HG03565 (cell line): ENCODE measurements around the gene ABCA12.
A peak's percentile ranks its signal among the peaks of the same experiment; 100 is the strongest.

ENCODE experiments used
- ATAC-seq: cut with Tn5 transposase; IDR thresholded peaks from one replicate; pipeline ENCODE4 v1.9.1; 2021; ENCODE audit warnings: mild to moderate bottlenecking, moderate library complexity; ENCODE audit not compliant: unreplicated experiment

Gene ABCA12

GRCh38 chr2:215036314-215036713 lies 102.1 kb downstream of the ABCA12 start:
- no peak for ATAC-seq

GRCh38 chr2:215034154-215034553 lies 104.3 kb downstream of the ABCA12 start:
- no peak for ATAC-seq

GRCh38 chr2:215032153-215032552 lies 106.3 kb downstream of the ABCA12 start:
- ATAC-seq, result no peak

GRCh38 chr2:215031321-215031720 lies 107.1 kb downstream of the ABCA12 start:
- no peak for ATAC-seq

- no peak for ATAC-seq
These were observed 108.5 kb downstream of the ABCA12 start for GRCh38 chr2:215029936-215030335.

- no peak for ATAC-seq
These were observed 110.2 kb downstream of the ABCA12 start for GRCh38 chr2:215028231-215028630.

- no peak for ATAC-seq
These were observed 110.6 kb downstream of the ABCA12 start for GRCh38 chr2:215027779-215028178.

DNA sequence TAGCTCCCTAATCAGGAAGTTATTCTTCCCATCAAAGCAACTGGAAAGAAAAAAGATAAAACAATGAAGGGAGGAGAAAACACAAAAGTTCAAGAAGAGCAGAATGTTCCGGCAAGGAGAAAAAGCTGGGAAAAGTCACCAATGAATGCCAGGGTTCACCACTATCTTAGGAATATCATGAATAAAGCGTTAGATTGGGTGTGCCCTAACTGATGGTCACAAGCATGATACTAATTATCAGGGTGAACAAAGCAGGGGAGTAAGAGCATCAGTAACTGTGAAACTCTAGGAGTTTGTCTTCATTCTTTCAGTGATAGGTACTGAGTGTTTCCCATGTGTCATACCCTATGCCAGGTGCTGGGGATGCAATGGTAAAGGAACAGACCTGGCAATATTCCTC lies 115.5 kb downstream of the ABCA12 start:
- ATAC-seq, result no peak

GRCh38 chr2:215022418-215022817 lies 116.0 kb downstream of the ABCA12 start:
- no peak for ATAC-seq

GRCh38 chr2:215020283-215020682 lies 118.1 kb downstream of the ABCA12 start:
- ATAC-seq, result no peak

- peak; percentile 35 for ATAC-seq
These were observed 118.8 kb downstream of the ABCA12 start for GRCh38 chr2:215019521-215020145.

GRCh38 chr2:215019085-215019484 lies 119.3 kb downstream of the ABCA12 start:
- ATAC-seq, result peak; percentile 33

- no peak for ATAC-seq
These were observed 123.0 kb downstream of the ABCA12 start for GRCh38 chr2:215015421-215015820.

- ATAC-seq, result no peak
These were observed 128.0 kb downstream of the ABCA12 start for GRCh38 chr2:215010390-215010789.

DNA sequence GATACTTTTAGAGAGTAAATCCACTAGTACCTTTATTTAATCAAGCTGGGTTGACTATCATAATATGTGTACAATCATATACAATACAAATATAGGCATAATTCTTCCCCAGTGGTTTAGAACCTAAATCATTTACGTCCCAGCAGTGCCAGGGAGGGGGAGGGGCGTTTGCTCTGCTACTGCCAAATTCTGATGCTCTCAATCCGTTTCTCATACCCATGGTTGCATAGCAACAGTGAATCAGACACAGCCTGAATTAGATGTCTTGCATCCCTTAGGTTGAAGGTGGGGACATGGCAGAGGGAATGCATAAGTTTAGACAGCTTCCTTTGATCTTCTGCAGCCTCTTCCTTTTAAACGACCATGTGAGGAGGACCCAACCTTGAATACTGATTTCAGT lies 135.4 kb downstream of the ABCA12 start:
- ATAC-seq, result no peak

DNA sequence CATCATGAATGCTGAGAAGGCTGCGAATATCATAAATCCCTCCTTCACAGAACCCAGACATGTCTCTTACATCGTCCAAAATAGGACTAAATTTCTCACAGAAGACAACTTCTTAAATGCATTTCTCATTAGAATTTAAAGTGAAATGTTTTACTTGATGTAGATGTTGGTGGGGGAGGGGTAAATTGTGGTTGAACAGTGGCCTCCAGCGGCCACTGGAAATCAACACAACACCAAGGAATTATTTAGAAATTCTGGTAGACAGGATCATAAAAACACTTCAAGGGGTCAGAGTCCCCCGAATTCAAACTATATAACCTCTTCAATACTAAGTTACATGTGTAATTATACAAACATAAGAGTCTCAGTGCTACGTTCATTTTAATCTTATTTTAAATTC lies 135.9 kb downstream of the ABCA12 start:
- peak; percentile 69 for ATAC-seq

DNA sequence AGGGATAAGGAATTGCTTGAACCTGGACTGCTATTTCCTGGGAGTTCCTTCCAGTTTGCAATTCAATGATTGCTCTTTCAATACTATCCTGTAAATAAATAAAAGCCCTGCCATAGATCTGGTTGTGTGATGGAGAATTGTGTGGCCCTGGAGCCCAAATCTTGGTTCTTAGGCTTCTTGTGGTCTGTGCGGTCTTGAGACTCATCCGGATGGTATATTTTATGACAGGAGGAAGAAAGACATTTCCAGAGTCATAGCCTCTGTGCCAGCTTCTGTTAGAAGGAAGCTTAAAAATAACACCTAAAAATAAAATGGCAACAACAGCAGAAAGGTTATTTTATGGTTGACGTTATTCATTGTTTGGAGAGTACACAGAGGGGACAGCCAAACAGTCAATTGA lies 137.7 kb downstream of the ABCA12 start:
- no peak for ATAC-seq

GRCh38 chr2:214995926-214996670 lies 142.3 kb downstream of the ABCA12 start:
- ATAC-seq, result peak; percentile 95

DNA sequence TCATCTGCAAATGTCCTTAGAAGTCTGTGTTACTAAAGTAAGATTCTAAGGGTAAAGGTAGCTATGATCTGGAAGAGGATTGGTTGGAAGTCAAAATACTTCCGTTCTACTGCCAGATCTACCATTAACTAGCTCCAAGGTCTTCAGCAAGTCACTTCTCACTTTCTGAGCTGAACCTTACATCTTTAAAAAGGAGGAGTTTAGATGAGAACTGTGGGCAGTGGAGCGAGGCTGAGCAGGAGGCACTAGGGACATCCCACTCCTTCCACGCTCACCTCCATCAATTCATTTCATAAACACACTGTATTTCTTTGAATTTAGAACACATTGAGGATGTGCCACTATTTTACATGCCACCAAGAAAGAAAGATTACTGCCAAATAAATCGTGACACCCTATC lies 143.0 kb downstream of the ABCA12 start:
- no peak for ATAC-seq

DNA sequence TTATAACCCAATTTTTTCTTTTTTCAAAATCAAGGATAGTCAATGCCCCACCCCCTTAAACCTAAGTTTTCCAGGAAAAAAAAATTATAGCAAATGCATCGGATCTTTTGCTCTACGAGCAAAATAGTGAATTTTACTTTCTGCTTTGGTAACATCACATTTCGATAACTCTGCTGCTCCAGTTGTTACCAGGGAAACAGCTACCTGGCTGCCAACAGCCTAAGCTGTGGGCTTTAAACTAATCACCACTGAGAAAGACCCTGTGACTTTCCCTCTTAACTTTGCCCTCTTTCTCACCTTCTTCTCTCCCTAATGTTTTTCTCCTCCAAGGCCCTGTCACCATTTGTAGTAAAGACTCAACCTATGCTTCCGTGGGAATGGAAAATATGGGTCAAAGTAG lies 145.5 kb downstream of the ABCA12 start:
- ATAC-seq, result no peak

GRCh38 chr2:214989187-214989586 lies 149.2 kb downstream of the ABCA12 start:
- ATAC-seq, result no peak

DNA sequence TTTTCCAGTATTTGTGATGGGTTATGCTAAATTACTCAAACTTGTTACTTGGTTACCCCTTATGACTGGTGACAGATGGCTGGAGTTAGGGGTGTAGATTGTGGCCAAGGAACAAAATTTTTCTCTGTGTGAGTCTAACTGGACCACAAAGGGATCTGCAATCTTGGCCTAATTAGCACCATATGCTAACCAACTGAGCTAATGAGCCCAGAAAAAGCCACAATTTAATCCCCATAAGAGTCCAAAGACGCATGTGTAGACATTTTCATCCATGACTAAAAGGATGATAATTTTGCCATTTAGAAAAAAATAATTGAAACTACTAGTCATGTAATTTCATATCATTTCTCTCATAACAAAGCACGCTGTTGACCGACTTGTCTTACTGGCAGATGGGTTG lies 151.2 kb downstream of the ABCA12 start:
- ATAC-seq, result no peak

GRCh38 chr2:214985619-214986018 lies 152.8 kb downstream of the ABCA12 start:
- no peak for ATAC-seq
